ENCODE data around the gene HMCES.

The HMCES gene

GRCh38 chr3:129327510-129327909 lies 48.8 kb downstream of the HMCES start:
- H3K9me3 ChIP-seq (ENCODE audit: insufficient read depth, low read length) = no peaks in the 10 kb centered on the region
- peaks cover 30% of the 10 kb centered on the region for H3K27me3 ChIP-seq (ENCODE audit: low read depth, low read length)
- no peaks in the 10 kb centered on the region for H4K20me1 ChIP-seq (ENCODE audit: insufficient read depth, low read length)
- H3K4me3 ChIP-seq (ENCODE audit: low read length) = no peak overlapping the region
- no peak for TF ChIP-seq EZH2phosphoT487 (IDR thresholded peaks at IDR 0.05; ENCODE audit: low read depth)
- no peak for TF ChIP-seq CTCF (IDR thresholded peaks at IDR 0.05; ENCODE audit: low read depth, low read length)
- H3K4me1 ChIP-seq (ENCODE audit: low read length) = peaks cover 10% of the 10 kb centered on the region
- H3K27ac ChIP-seq (ENCODE audit: low read length) = no peak overlapping the region
- H3K36me3 ChIP-seq (replicated peaks; ENCODE audit: low read depth, low read length) = no peaks in the 10 kb centered on the region
- no peaks in the 10 kb centered on the region for H3K79me2 ChIP-seq (ENCODE audit: low read length)
- no peak overlapping the region for H3K4me2 ChIP-seq (ENCODE audit: low read length)
- no peak overlapping the region for H2AFZ ChIP-seq (ENCODE audit: low read depth, low read length)
- no peak overlapping the region for H3K9ac ChIP-seq (ENCODE audit: low read length)

- peaks cover 30% of the 10 kb centered on the region for H3K27me3 ChIP-seq (ENCODE audit: low read depth, low read length)
- H3K79me2 ChIP-seq (ENCODE audit: low read length) = no peaks in the 10 kb centered on the region
- peaks cover 7% of the 10 kb centered on the region for H3K4me1 ChIP-seq (ENCODE audit: low read length)
- TF ChIP-seq CTCF (IDR thresholded peaks at IDR 0.05; ENCODE audit: low read depth, low read length) = no peak
- no peaks in the 10 kb centered on the region for H3K36me3 ChIP-seq (replicated peaks; ENCODE audit: low read depth, low read length)
- no peak overlapping the region for H2AFZ ChIP-seq (ENCODE audit: low read depth, low read length)
- H3K9me3 ChIP-seq (ENCODE audit: insufficient read depth, low read length) = no peaks in the 10 kb centered on the region
- no peak overlapping the region for H3K4me2 ChIP-seq (ENCODE audit: low read length)
- no peak overlapping the region for H3K9ac ChIP-seq (ENCODE audit: low read length)
- H3K4me3 ChIP-seq (ENCODE audit: low read length) = no peak overlapping the region
- H4K20me1 ChIP-seq (ENCODE audit: insufficient read depth, low read length) = no peaks in the 10 kb centered on the region
- H3K27ac ChIP-seq (ENCODE audit: low read length) = no peak overlapping the region
Measured at GRCh38 chr3:129329858-129330257, 51.2 kb downstream of the HMCES start.

- Histone ChIP-seq H3K79me2 (ENCODE audit: low read length) (no peaks in the 10 kb centered on the region), H3K36me3 (replicated peaks; ENCODE audit: low read depth, low read length) (no peaks in the 10 kb centered on the region), H3K27me3 (ENCODE audit: low read depth, low read length) (peaks cover 30% of the 10 kb centered on the region), H3K9me3 (ENCODE audit: insufficient read depth, low read length) (no peaks in the 10 kb centered on the region), H2AFZ (ENCODE audit: low read depth, low read length) (no peak overlapping the region), H4K20me1 (ENCODE audit: insufficient read depth, low read length) (no peaks in the 10 kb centered on the region), H3K4me1 (ENCODE audit: low read length) (peaks cover 7% of the 10 kb centered on the region), H3K4me3 (ENCODE audit: low read length) (no peak overlapping the region), H3K27ac (ENCODE audit: low read length) (no peak overlapping the region), H3K4me2 (ENCODE audit: low read length) (no peak overlapping the region), H3K9ac (ENCODE audit: low read length) (no peak overlapping the region)
- TF ChIP-seq CTCF (IDR thresholded peaks at IDR 0.05; ENCODE audit: low read depth, low read length) (no peak), EZH2phosphoT487 (IDR thresholded peaks at IDR 0.05; ENCODE audit: low read depth) (no peak)
Measured at GRCh38 chr3:129330409-129330808, 51.7 kb downstream of the HMCES start.

- Histone ChIP-seq H4K20me1 (ENCODE audit: insufficient read depth, low read length) (no peaks in the 10 kb centered on the region), H3K9ac (ENCODE audit: low read length) (no peak overlapping the region), H3K4me3 (ENCODE audit: low read length) (no peak overlapping the region), H3K27ac (ENCODE audit: low read length) (no peak overlapping the region), H3K4me2 (ENCODE audit: low read length) (no peak overlapping the region), H3K79me2 (ENCODE audit: low read length) (no peaks in the 10 kb centered on the region), H3K4me1 (ENCODE audit: low read length) (peaks cover 7% of the 10 kb centered on the region), H3K9me3 (ENCODE audit: insufficient read depth, low read length) (no peaks in the 10 kb centered on the region), H3K36me3 (replicated peaks; ENCODE audit: low read depth, low read length) (no peaks in the 10 kb centered on the region), H3K27me3 (ENCODE audit: low read depth, low read length) (peaks cover 30% of the 10 kb centered on the region), H2AFZ (ENCODE audit: low read depth, low read length) (no peak overlapping the region)
- TF ChIP-seq CTCF (IDR thresholded peaks at IDR 0.05; ENCODE audit: low read depth, low read length) = no peak
- TF ChIP-seq EZH2phosphoT487 (IDR thresholded peaks at IDR 0.05; ENCODE audit: low read depth) = no peak
Measured at GRCh38 chr3:129333891-129334290, 55.2 kb downstream of the HMCES start.
